Activated CD4-positive, alpha-beta T cell treated with anti-CD3 and anti-CD28 coated beads for 36 hours (primary cell): ENCODE measurements around the gene ACADL. TPM values are rescaled to one million over a fixed set of nuclear protein-coding genes. Genes with fewer than 3 reads are reported as not detected.

ENCODE experiments used
- ATAC-seq: fragments of 200-7000 bp; cut with Tn5 transposase; one replicate; pipeline ENCODE4 v1.10.0; 2021; ENCODE audit warnings: mild to moderate bottlenecking, moderate library complexity
- CTCF ChIA-PET: fragments of 350-600 bp; sonication (Branson Sonifier 250); formaldehyde crosslinking; loops from one replicate; lab custom pipeline; 2021; ENCODE audit warnings: antibody characterized with exemption; lab: Charles Lee
- POLR2A ChIA-PET: fragments of 350-600 bp; sonication (Branson Sonifier 250); formaldehyde crosslinking; loops from one replicate; lab custom pipeline; 2021; ENCODE audit warnings: antibody characterized with exemption, inconsistent platforms; lab: Charles Lee
- DNase-seq: peaks from one replicate; pipeline ENCODE4 v3.0.0-alpha.2; 2020
- H3K27ac Mint-ChIP-seq: one replicate; pipeline ENCODE4 v1.8.0; 2021; ENCODE audit warnings: mixed read lengths
- H3K27me3 Mint-ChIP-seq: one replicate; pipeline ENCODE4 v1.8.0; 2021; ENCODE audit warnings: mixed read lengths
- H3K36me3 Mint-ChIP-seq: one replicate; pipeline ENCODE4 v1.8.0; 2021; ENCODE audit warnings: low read depth, mixed read lengths
- H3K4me1 Mint-ChIP-seq: one replicate; pipeline ENCODE4 v1.8.0; 2021; ENCODE audit warnings: mixed read lengths
- H3K4me3 Mint-ChIP-seq: one replicate; pipeline ENCODE4 v1.8.0; 2021; ENCODE audit warnings: mild to moderate bottlenecking, moderate library complexity, mixed read lengths
- H3K9me3 Mint-ChIP-seq: one replicate; pipeline ENCODE4 v1.8.0; 2021; ENCODE audit warnings: low read depth, mixed read lengths
- intact Hi-C, 2 experiments: fragments of 100-400 bp; cut with DNase I in 1 of 2; cut with micrococcal nuclease in 1 of 2; formaldehyde crosslinking; loops; one replicate each; pipeline versions ENCODE4 v1.14.2 to v1.15.1; 2022 to 2024; cut with DNase I, micrococcal nuclease
- total RNA-seq, 2 experiments: library from RNA; stranded (reverse); gene quantifications; one replicate each; pipeline ENCODE4 v1.2.3, GENCODE V29; 2021

The ACADL gene
- total RNA-seq, 2 experiments from 2014 or later, result not detected

- DNase-seq (no peak), ATAC-seq (no peak)
- H3K27me3 Mint-ChIP-seq, result peaks cover 24% of the 10 kb centered on the region
- no peaks in the 10 kb centered on the region for H3K9me3 Mint-ChIP-seq
- no peaks in the 10 kb centered on the region for H3K4me1 Mint-ChIP-seq
- ChIA-PET POLR2A (no interaction called here), CTCF (interaction anchor here (1.1 kb wide), 1 partner anchor 272 kb away, joined by 3 read pairs; no protein-coding TSS in a partner anchor)
- intact Hi-C loops, result no loop called here
- no peaks in the 10 kb centered on the region for H3K36me3 Mint-ChIP-seq
- no peak overlapping the region for H3K27ac Mint-ChIP-seq
- H3K4me3 Mint-ChIP-seq, result no peak overlapping the region
Observed at GRCh38 chr2:210230984-210231383, 5.7 kb upstream of the ACADL start.

GRCh38 chr2:210230518-210230917, 5.3 kb upstream of the ACADL start:
- intact Hi-C loops, result no loop called here
- ChIA-PET CTCF (interaction anchor here (1.1 kb wide), 1 partner anchor 272 kb away, joined by 3 read pairs; no protein-coding TSS in a partner anchor), POLR2A (no interaction called here)
- H3K36me3 Mint-ChIP-seq, result no peaks in the 10 kb centered on the region
- H3K4me1 Mint-ChIP-seq, result no peaks in the 10 kb centered on the region
- ATAC-seq (no peak), DNase-seq (no peak)
- peaks cover 28% of the 10 kb centered on the region for H3K27me3 Mint-ChIP-seq
- H3K27ac Mint-ChIP-seq, result no peak overlapping the region
- no peaks in the 10 kb centered on the region for H3K9me3 Mint-ChIP-seq
- no peak overlapping the region for H3K4me3 Mint-ChIP-seq

GRCh38 chr2:210228586-210228985, 3.3 kb upstream of the ACADL start:
- Mint-ChIP-seq H3K9me3 (no peaks in the 10 kb centered on the region), H3K27ac (no peak overlapping the region), H3K4me3 (no peak overlapping the region), H3K36me3 (no peaks in the 10 kb centered on the region), H3K27me3 (peaks cover 37% of the 10 kb centered on the region), H3K4me1 (peaks cover 4% of the 10 kb centered on the region)
- POLR2A ChIA-PET, result no interaction called here
- DNase-seq (no peak), ATAC-seq (no peak)
- CTCF ChIA-PET, result no interaction called here
- intact Hi-C loops, result no loop called here

GRCh38 chr2:210227290-210228088, 2.2 kb upstream of the ACADL start:
- Mint-ChIP-seq H3K4me3 (no peak overlapping the region), H3K9me3 (no peaks in the 10 kb centered on the region), H3K36me3 (no peaks in the 10 kb centered on the region), H3K4me1 (peaks cover 4% of the 10 kb centered on the region), H3K27ac (no peak overlapping the region), H3K27me3 (peaks cover 39% of the 10 kb centered on the region)
- ATAC-seq (no peak), DNase-seq (no peak)
- ChIA-PET CTCF (no interaction called here), POLR2A (no interaction called here)
- intact Hi-C loops, result no loop called here

- Mint-ChIP-seq H3K4me3 (no peak overlapping the region), H3K9me3 (no peaks in the 10 kb centered on the region), H3K36me3 (no peaks in the 10 kb centered on the region), H3K27ac (no peak overlapping the region), H3K4me1 (peaks cover 4% of the 10 kb centered on the region), H3K27me3 (peaks cover 41% of the 10 kb centered on the region)
- ChIA-PET CTCF (no interaction called here), POLR2A (no interaction called here)
- DNase-seq, result no peak
- no peak for ATAC-seq
- intact Hi-C loops, result no loop called here
Observed at GRCh38 chr2:210226223-210226622, 976 bp upstream of the ACADL start.

GRCh38 chr2:210224591-210224940, 681 bp downstream of the ACADL start:
- Mint-ChIP-seq H3K9me3 (no peaks in the 10 kb centered on the region), H3K27me3 (peaks cover 41% of the 10 kb centered on the region), H3K36me3 (no peaks in the 10 kb centered on the region), H3K4me1 (peaks cover 4% of the 10 kb centered on the region), H3K27ac (no peak overlapping the region), H3K4me3 (peak overlapping the region; percentile 39)
- intact Hi-C loops, result no loop called here
- ATAC-seq (no peak), DNase-seq (peak; percentile 8)
- POLR2A ChIA-PET, result interaction anchor here (0.6 kb wide), 1 partner anchor 70 kb away, joined by 3 read pairs; no protein-coding TSS in a partner anchor
- CTCF ChIA-PET, result no interaction called here

- ChIA-PET POLR2A (no interaction called here), CTCF (interaction anchor here (0.6 to 1.3 kb wide), 2 partner anchors 19 to 493 kb away, joined by 3 to 6 read pairs; no protein-coding TSS in a partner anchor)
- intact Hi-C loops, result no loop called here
- no peak overlapping the region for H3K4me3 Mint-ChIP-seq
- ATAC-seq (no peak), DNase-seq (no peak)
- no peak overlapping the region for H3K27ac Mint-ChIP-seq
- no peaks in the 10 kb centered on the region for H3K4me1 Mint-ChIP-seq
- H3K9me3 Mint-ChIP-seq, result no peaks in the 10 kb centered on the region
- no peaks in the 10 kb centered on the region for H3K36me3 Mint-ChIP-seq
- peaks cover 7% of the 10 kb centered on the region for H3K27me3 Mint-ChIP-seq
Observed at GRCh38 chr2:210215120-210215519, 10.1 kb downstream of the ACADL start.

- H3K4me3 Mint-ChIP-seq, result no peak overlapping the region
- ATAC-seq (no peak), DNase-seq (no peak)
- no peaks in the 10 kb centered on the region for H3K4me1 Mint-ChIP-seq
- H3K9me3 Mint-ChIP-seq, result no peaks in the 10 kb centered on the region
- H3K36me3 Mint-ChIP-seq, result no peaks in the 10 kb centered on the region
- intact Hi-C loops, result no loop called here
- CTCF ChIA-PET, result interaction anchor here (0.6 to 0.9 kb wide), 2 partner anchors 45 to 1821 kb away, joined by 4 read pairs; no protein-coding TSS in a partner anchor
- peaks cover 2% of the 10 kb centered on the region for H3K27me3 Mint-ChIP-seq
- no peak overlapping the region for H3K27ac Mint-ChIP-seq
- POLR2A ChIA-PET, result no interaction called here
Observed at GRCh38 chr2:210210185-210210584, 15.1 kb downstream of the ACADL start.

GRCh38 chr2:210207929-210208328, 17.3 kb downstream of the ACADL start:
- DNase-seq, result no peak
- Mint-ChIP-seq H3K4me3 (no peak overlapping the region), H3K27ac (no peak overlapping the region), H3K9me3 (no peaks in the 10 kb centered on the region), H3K36me3 (no peaks in the 10 kb centered on the region), H3K27me3 (peaks cover 4% of the 10 kb centered on the region), H3K4me1 (no peaks in the 10 kb centered on the region)
- POLR2A ChIA-PET, result no interaction called here
- ATAC-seq, result no peak
- CTCF ChIA-PET, result interaction anchor here (1.5 to 1.7 kb wide), 2 partner anchors 9 to 232 kb away, joined by 4 to 5 read pairs; no protein-coding TSS in a partner anchor
- intact Hi-C loops, result no loop called here

GRCh38 chr2:210203558-210203957, 21.7 kb downstream of the ACADL start:
- ATAC-seq (no peak), DNase-seq (no peak)
- H3K9me3 Mint-ChIP-seq, result no peaks in the 10 kb centered on the region
- no peaks in the 10 kb centered on the region for H3K36me3 Mint-ChIP-seq
- no peaks in the 10 kb centered on the region for H3K4me1 Mint-ChIP-seq
- H3K27me3 Mint-ChIP-seq, result peaks cover 8% of the 10 kb centered on the region
- no peak overlapping the region for H3K27ac Mint-ChIP-seq
- no peak overlapping the region for H3K4me3 Mint-ChIP-seq
- ChIA-PET CTCF (interaction anchor here (0.9 kb wide), 1 partner anchor 222 kb away, joined by 3 read pairs; no protein-coding TSS in a partner anchor), POLR2A (no interaction called here)
- intact Hi-C loops, result loop anchor here in 1 of 2 experiments (5.0 kb wide), 1 partner anchor 626 kb away; no protein-coding TSS in a partner anchor

- ChIA-PET POLR2A (no interaction called here), CTCF (no interaction called here)
- H3K27ac Mint-ChIP-seq, result no peak overlapping the region
- ATAC-seq (no peak), DNase-seq (no peak)
- no peaks in the 10 kb centered on the region for H3K4me1 Mint-ChIP-seq
- intact Hi-C loops, result loop anchor here in 1 of 2 experiments (5.0 kb wide), 1 partner anchor 626 kb away; no protein-coding TSS in a partner anchor
- no peaks in the 10 kb centered on the region for H3K36me3 Mint-ChIP-seq
- no peak overlapping the region for H3K4me3 Mint-ChIP-seq
- H3K9me3 Mint-ChIP-seq, result no peaks in the 10 kb centered on the region
- H3K27me3 Mint-ChIP-seq, result peaks cover 8% of the 10 kb centered on the region
Observed at GRCh38 chr2:210203147-210203546, 22.1 kb downstream of the ACADL start.
